ENCODE data around the gene SRGAP1.
"Not testable (repeated sequence)": the region's sequence is repeated elsewhere in the genome, so short reads cannot be mapped to it uniquely, and the experiment has no call there.

The SRGAP1 gene

GRCh38 chr12:63838411-63838810 is 6.1 kb upstream of the SRGAP1 start:
- no peak for DNase-seq (ENCODE audit: low read depth in 3 of 3)

- DNase-seq (ENCODE audit: low read depth in 3 of 3) = no peak
These were observed 3.5 kb upstream of the SRGAP1 start for GRCh38 chr12:63841011-63841410.

GRCh38 chr12:63841571-63841970 is 2.9 kb upstream of the SRGAP1 start:
- DNase-seq (ENCODE audit: low read depth in 3 of 3) = no peak

DNA sequence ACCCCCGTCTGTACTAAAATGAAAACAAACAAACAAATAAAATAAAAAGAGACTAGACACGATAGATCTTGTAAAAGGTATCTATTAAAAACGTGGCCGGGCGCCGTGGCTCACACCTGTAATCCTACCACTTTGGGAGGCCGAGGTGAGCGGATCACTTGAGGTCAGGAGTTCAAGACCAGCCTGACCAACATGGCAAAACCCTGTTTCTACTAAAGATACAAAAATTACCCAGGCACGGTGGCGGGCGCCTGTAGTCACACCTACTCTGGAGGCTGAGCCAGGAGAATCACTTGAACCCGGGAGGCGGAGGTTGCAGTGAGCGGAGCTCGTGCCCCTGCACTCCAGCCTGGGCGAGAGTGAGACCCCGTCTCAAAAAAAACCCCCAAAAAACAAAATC is 1.8 kb upstream of the SRGAP1 start:
- not testable (repeated sequence) for DNase-seq (ENCODE audit: low read depth in 3 of 3)

- no peak for DNase-seq (ENCODE audit: low read depth in 3 of 3)
These were observed 1.2 kb upstream of the SRGAP1 start for GRCh38 chr12:63843254-63843720.

GRCh38 chr12:63843721-63844390 is 644 bp upstream of the SRGAP1 start:
- DNase-seq (ENCODE audit: low read depth in 3 of 3) = peak; percentile 52 to 67 (median 65)

DNA sequence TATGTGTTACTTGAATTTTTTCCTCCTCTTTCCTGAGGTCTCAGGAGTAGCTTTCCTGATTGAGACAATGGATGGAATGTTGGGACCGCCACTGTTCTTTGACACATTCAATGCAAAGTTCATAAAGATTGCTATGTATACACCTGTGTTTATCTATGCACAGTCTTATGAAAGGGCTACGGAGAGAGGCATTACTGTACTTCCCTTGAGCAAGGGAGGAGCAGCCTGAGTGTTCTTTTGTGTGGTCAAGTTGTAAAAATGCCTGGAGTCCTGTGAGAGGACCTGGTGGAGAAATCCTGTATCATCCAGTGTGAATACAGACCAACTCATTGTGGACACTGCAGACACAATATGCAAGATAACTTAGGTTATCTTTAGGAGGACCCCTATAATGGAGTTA is 1.2 kb downstream of the SRGAP1 start:
- DNase-seq (ENCODE audit: low read depth in 3 of 3) = no peak

DNA sequence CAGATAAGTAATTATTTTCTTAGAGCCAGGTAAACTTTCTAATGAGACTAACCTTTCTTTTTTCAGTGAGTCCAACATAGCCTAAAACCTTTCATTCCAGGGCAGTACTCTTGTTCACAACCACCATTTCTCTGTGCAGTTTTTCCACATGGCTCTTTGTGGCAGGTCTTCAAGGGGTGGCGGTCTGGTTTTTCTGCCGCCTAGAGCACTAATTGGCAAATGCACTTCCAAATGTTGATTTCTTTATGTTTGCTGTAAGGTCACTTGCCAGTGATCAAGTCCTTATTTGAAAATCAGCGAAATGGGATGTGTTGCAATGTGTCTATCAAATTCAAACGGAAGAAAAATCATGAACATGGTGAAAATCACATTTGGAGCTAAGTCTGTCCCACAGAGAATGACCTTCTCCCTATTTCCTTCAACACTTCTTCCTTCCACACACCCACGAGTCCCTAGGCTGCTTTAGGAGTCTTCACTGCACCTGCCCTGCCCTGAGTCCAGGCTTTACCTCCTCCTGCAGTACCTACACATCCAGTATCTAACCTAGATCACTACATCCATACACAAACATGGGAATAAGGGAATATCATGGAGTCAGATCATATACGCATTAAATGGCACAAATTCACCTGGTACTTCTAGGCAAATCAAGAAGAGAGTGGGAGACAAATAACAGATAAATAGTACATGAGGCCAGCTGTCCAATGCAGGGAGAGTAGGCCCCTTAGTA is 1.9 kb downstream of the SRGAP1 start:
- DNase-seq (ENCODE audit: low read depth in 3 of 3) = no peak

- no peak for DNase-seq (ENCODE audit: low read depth in 3 of 3)
These were observed 4.0 kb downstream of the SRGAP1 start for GRCh38 chr12:63848450-63848849.

GRCh38 chr12:63849106-63849620 is 4.7 kb downstream of the SRGAP1 start:
- DNase-seq (ENCODE audit: low read depth in 3 of 3) = no peak

DNA sequence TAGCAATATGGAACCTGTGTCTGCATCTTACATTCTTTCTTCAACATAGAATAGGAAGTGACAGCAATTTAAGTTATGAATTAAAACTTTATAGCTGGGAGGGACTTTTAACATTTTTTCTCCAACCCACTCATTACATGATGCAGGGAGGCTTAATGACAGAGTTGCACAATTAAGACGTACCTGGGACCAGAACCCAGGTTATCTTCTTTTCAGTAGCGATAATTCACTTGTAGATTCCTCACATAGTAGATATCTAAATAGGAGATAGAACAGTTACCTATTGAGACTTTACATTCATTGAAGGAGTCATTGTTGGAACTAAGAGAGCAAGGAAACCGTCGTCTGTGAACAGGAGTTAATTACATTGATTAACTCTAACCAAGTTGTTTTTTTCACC is 5.1 kb downstream of the SRGAP1 start:
- DNase-seq (ENCODE audit: low read depth in 3 of 3) = no peak

DNA sequence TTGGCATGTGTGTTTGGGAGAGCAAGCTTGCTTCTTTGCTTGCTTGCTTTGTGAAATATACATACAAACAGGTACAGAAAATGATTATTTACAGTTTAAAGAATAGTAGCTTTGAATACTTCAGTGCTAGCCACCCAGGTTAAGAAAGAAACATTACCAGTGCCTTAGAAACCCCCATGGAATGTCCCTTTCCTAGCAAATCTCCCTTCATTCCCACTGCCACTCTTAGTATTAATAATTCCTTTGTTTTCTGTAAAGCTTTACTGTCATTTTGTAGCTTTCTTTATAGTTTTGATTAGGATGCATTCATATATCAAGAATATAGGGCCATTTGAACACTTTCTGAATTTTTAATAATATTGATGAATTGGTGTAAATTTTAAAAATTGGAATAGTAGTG is 9.5 kb downstream of the SRGAP1 start:
- DNase-seq (ENCODE audit: low read depth in 3 of 3) = no peak

DNA sequence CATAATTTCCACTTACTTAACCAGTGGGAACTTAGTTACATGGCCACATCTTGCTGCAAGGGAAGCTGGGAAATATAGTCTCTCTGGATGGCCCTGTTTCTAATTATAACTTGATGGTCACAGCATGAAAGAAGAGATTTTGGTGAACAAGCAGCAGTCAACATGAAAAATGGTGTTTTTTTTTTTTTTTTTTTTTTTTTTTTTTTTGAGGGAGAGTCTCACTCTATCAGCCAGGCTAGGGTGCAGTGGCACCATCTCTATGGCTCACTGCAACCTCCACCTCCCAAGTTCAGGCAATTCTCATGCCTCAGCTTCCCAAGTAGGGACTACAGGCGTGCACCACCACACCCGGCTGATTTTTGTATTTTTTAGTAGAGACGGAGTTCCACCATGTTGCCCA is 10.8 kb downstream of the SRGAP1 start:
- DNase-seq (ENCODE audit: low read depth in 3 of 3) = no peak

- DNase-seq (ENCODE audit: low read depth in 3 of 3) = no peak
These were observed 13.5 kb downstream of the SRGAP1 start for GRCh38 chr12:63857771-63858670.

DNA sequence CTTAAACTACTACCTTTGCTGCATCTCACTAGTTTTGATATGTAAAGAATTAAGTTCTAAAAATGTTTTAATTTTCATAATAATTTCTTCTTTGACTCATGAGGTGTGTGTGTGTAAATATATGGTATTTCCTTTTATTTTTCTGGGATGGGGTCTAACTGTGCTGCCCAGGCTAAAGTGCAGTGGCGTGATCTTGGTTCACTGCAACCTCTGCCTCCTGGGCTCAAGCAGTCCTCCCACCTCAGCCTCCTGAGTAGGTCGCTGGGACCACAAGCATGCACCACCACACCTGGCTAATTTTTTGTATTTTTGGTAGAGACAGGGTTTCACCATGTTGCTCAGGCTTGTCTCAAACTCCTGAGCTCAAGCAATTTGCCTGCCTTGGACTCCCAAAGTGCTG is 15.4 kb downstream of the SRGAP1 start:
- not testable (repeated sequence) for DNase-seq (ENCODE audit: low read depth in 3 of 3)

DNA sequence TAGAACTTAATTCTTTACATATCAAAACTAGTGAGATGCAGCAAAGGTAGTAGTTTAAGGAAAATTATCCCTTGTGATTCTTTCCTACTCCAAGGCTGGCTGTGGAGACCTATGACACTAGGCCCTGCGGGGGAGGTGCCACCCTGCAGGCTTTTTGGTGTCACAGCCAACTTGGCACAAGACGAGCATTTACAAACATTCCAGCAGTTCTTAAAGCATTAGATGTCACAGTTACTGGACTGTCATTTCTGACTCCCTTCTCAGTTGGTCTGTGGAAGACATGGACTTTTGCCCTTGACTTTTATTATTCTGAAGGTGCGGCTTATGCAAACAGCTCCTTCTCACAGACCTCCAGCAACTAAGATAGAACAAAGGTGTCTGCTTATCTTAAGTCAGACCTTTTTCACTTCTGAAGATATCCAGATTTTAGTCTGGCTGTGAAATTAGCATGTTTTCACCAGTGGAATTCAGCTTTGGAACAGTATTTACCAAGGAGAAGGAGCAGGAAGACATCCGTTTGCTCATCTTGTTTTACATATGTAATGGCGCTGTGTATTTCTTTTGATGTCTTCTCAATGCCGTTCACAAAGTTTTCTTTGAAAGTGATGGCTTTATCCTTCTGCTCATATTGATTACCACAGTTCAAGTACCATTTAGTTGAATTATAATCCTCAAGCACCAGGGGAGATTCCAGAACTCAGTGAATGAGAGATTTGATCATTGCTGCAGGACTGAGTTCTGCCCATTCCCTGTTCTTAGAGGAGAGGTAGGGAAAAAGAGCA is 17.9 kb downstream of the SRGAP1 start:
- DNase-seq (ENCODE audit: low read depth in 3 of 3) = no peak

DNA sequence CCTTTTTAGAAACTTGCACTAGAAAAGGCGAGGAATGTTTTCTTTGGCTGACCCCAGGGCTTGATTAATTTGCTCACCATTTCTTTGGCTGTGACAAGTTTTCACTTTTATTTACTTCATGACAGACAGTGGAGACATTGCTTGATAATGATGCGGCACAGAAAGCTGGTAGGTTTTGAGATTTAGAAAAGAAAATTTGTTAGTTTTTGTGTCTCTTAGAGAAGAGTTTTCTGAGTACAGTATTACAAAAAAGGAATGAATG is 18.4 kb downstream of the SRGAP1 start:
- no peak for DNase-seq (ENCODE audit: low read depth in 3 of 3)

DNA sequence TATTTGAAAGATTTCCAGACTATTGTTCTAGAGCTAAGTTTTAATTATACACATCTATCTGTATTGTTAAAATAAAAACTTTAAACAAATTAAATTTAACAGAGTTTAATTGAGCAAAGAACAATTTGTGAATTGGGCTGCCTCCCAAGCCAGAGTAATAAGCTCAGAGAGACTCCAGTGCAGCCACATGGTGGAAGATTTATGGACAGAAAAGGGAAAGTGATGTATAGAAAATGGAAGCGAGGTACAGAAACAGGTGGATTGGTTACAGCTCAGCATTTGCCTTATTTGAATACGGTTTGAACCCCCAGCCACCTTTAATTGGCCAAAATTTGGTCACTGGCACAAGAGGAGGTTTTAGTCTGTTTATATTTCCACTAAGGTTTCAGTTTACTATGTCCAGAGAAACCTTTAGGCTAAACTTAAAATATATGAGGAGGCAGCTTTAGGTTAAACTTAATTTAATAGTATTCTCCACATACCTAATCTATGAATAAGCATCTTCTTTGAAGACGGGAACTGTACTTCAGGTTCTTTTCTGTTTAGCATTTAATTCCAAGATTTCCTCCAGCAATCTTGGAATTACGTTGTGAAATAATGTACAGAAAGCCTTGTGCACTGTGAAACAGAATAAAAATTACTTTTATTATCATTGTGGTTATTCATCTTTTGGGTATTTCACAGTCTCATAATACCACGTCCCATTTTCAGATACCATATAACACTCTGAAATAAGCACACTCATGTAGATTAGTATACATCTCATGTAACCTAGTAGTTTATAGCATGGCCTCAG is 19.4 kb downstream of the SRGAP1 start:
- DNase-seq (ENCODE audit: low read depth in 3 of 3) = no peak

- DNase-seq (ENCODE audit: low read depth in 3 of 3) = no peak
These were observed 19.9 kb downstream of the SRGAP1 start for GRCh38 chr12:63864454-63864706.

DNA sequence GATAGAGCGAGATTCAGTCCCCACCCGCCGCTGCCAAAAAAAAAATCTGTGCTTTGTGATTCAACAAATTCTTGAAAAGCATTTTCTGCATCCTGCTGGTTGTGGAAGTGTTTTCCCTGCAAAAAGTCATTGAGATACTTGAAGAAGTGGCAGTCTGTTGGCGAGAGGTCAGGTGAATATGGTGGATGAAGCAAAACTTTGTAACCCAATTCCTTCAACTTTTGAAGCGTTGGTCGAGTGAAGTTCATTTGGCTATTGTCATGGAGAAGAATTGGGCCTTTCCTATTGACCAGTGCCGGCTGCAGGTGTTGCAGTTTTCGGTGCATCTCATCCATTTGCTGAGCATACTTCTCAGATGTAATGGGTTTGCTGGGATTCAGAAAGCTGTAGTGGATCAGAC is 20.9 kb downstream of the SRGAP1 start:
- no peak for DNase-seq (ENCODE audit: low read depth in 3 of 3)

DNA sequence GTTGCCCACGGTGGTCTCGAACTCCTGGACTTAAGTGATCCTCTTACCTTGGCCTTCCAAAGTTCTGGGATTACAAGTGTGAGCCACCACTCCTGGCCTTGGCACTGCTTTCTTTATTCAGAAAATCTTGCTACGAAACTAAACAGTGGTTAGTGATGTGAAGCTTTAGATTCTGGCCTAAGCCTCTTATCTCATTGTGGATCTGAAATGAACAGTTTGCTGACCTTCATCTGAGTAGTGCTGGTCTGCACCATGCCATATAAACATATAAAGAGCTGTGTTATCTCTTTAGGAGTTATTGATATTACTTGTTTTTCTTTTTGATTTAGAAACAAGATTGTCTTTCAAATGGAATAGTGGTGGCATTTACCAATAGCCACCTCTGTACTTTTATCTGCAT is 22.6 kb downstream of the SRGAP1 start:
- DNase-seq (ENCODE audit: low read depth in 3 of 3) = no peak
